K562 (cell line): Measurements from ENCODE around the gene CEBPZ. TPM values are rescaled to one million over a fixed set of nuclear protein-coding genes. Genes with fewer than 3 reads are reported as not detected.
A peak's percentile ranks its signal among the peaks of the same experiment; 100 is the strongest.

Experiments
- CXXC5 ChIP-seq: fragments of 250-450 bp; sonication (Bioruptor Pico); IDR thresholded peaks from 2 replicates; pipeline ENCODE4 v1.8.0; 2022; ENCODE audit warnings: inconsistent platforms, mild to moderate bottlenecking, moderate library complexity
- FOXK2 ChIP-seq, 2 experiments: fragments of 450-650 bp; IDR thresholded peaks in 1 of 2; conservative IDR thresholded peaks in 1 of 2; 2 replicates each; pipeline ENCODE4 v1.6.1; 2016; ENCODE audit warnings: low read depth in 2 of 2, mild to moderate bottlenecking in 1 of 2
- HDAC1 ChIP-seq, 2 experiments: fragments of 450-650 bp; IDR thresholded peaks; 2 replicates each; pipeline ENCODE4 v1.6.1; 2016 to 2017; ENCODE audit warnings: inconsistent platforms in 1 of 2, mild to moderate bottlenecking in 1 of 2, moderate library complexity in 1 of 2
- MTA1 ChIP-seq: fragments of 450-650 bp; IDR thresholded peaks from 2 replicates; pipeline ENCODE4 v1.6.1; 2017; ENCODE audit warnings: borderline replicate concordance
- MYBL2 ChIP-seq, 2 experiments: fragments of 450-650 bp in 1 of 2; sonication (generic) in 1 of 2; formaldehyde crosslinking in 1 of 2; IDR thresholded peaks; 2 replicates each; pipeline versions ENCODE4 v1.6.1 to v1.8.1; 2017 to 2022; ENCODE audit warnings: borderline replicate concordance in 1 of 2, inconsistent platforms in 1 of 2, low read depth in 1 of 2, mild to moderate bottlenecking in 1 of 2, missing genetic modification reagents in 1 of 2, moderate library complexity in 1 of 2
- MYC ChIP-seq, 2 experiments: fragments of 250-450 bp in 1 of 2; sonication (Bioruptor Pico) in 1 of 2; IDR thresholded peaks; 2 replicates each; pipeline versions ENCODE4 v1.5.1 to v1.6.1; 2012 to 2021; ENCODE audit warnings: low read depth in 2 of 2, borderline replicate concordance in 1 of 2, improper control_type of control experiment in 1 of 2, low read length in 1 of 2, mild to moderate bottlenecking in 1 of 2, moderate library complexity in 1 of 2
- NR4A1 ChIP-seq, 2 experiments: fragments of 250-450 bp in 1 of 2; fragments of 450-650 bp in 1 of 2; sonication (Bioruptor Pico) in 1 of 2; IDR thresholded peaks; 2 replicates each; pipeline versions ENCODE4 v1.4.0 to v1.6.1; 2016 to 2020; ENCODE audit warnings: mild to moderate bottlenecking in 2 of 2, missing compliant biosample characterization in 1 of 2, missing genetic modification characterization in 1 of 2, moderate library complexity in 1 of 2
- POLR2H ChIP-seq: IDR thresholded peaks from 2 replicates; pipeline ENCODE4 v1.6.1; 2016; ENCODE audit warnings: missing genetic modification characterization, low read depth, mild to moderate bottlenecking, control low read depth, missing compliant biosample characterization, moderate library complexity
- RBFOX2 ChIP-seq: fragments of 200-400 bp; formaldehyde crosslinking; IDR thresholded peaks from 2 replicates; pipeline ENCODE4 v1.6.1; 2017; ENCODE audit warnings: low read depth, mild to moderate bottlenecking, low read length, moderate library complexity
- SPI1 ChIP-seq: IDR thresholded peaks from 2 replicates; pipeline ENCODE4 v1.6.1; 2011; ENCODE audit warnings: low read depth, low read length, control low read depth, borderline replicate concordance
- SRSF9 ChIP-seq: fragments of 200-400 bp; formaldehyde crosslinking; IDR thresholded peaks from 2 replicates; pipeline ENCODE4 v1.6.1; 2017; ENCODE audit warnings: low read depth, low read length, borderline replicate concordance
- THAP7 ChIP-seq: fragments of 250-450 bp; sonication (Bioruptor Pico); IDR thresholded peaks from 2 replicates; pipeline ENCODE4 v1.5.0; 2021
- ZNF174 ChIP-seq: fragments of 250-450 bp; sonication (Bioruptor Pico); IDR thresholded peaks from 2 replicates; pipeline ENCODE4 v1.4.0; 2020; ENCODE audit warnings: mild to moderate bottlenecking
- ZNF766 ChIP-seq: fragments of 200-800 bp; sonication (Bioruptor generic); conservative IDR thresholded peaks from 2 replicates; pipeline ENCODE4 v1.6.1; 2016; ENCODE audit warnings: missing genetic modification characterization, missing compliant biosample characterization
- polyA plus RNA-seq, 8 experiments: library from polyadenylated mRNA; depleted of rRNA in 4 of 8; stranded (reverse) in 5 of 8; unstranded in 3 of 8; fragments of >200 nt; fragmentation: Nextera tagmentation in 2 of 8; fragmentation: Illumina TruSeq in 1 of 8; extraction: Ambion mirVana in 2 of 8; extraction: Trizol in 1 of 8; gene quantifications; 2 replicates each; pipeline versions ENCODE4 v1.2.1 to v1.2.3, GENCODE V29; 2011 to 2014; ENCODE audit warnings: inconsistent platforms in 1 of 8, missing spikeins in 1 of 8
- total RNA-seq, 7 experiments: library from RNA; depleted of rRNA in 6 of 7; stranded (reverse); fragments of >200 nt in 6 of 7; fragmentation: Illumina TruSeq in 2 of 7; extraction: Trizol in 2 of 7; gene quantifications; 2 replicates each; pipeline versions ENCODE4 v1.2.1 to v1.2.3, GENCODE V29; 2011 to 2021; ENCODE audit warnings: low replicate concordance in 1 of 7
- TF ChIP-seq, protein P1 (sequence below): fragments of 250-450 bp; sonication (Bioruptor Pico); IDR thresholded peaks from 2 replicates; pipeline ENCODE4 v1.6.1; 2021; ENCODE audit warnings: mild to moderate bottlenecking
- TF ChIP-seq, protein P2 (sequence below): sonication (generic); formaldehyde crosslinking; IDR thresholded peaks from 2 replicates; pipeline ENCODE4 v1.9.0; 2022; ENCODE audit warnings: mild to moderate bottlenecking, missing genetic modification reagents

The CEBPZ gene
- total and polyA plus RNA-seq, 9 of the 15 experiments (the other 6 are each of a cell fraction or from before 2014, with no cell fraction given) = 49.7 to 160 (median 82.8) TPM

DNA sequence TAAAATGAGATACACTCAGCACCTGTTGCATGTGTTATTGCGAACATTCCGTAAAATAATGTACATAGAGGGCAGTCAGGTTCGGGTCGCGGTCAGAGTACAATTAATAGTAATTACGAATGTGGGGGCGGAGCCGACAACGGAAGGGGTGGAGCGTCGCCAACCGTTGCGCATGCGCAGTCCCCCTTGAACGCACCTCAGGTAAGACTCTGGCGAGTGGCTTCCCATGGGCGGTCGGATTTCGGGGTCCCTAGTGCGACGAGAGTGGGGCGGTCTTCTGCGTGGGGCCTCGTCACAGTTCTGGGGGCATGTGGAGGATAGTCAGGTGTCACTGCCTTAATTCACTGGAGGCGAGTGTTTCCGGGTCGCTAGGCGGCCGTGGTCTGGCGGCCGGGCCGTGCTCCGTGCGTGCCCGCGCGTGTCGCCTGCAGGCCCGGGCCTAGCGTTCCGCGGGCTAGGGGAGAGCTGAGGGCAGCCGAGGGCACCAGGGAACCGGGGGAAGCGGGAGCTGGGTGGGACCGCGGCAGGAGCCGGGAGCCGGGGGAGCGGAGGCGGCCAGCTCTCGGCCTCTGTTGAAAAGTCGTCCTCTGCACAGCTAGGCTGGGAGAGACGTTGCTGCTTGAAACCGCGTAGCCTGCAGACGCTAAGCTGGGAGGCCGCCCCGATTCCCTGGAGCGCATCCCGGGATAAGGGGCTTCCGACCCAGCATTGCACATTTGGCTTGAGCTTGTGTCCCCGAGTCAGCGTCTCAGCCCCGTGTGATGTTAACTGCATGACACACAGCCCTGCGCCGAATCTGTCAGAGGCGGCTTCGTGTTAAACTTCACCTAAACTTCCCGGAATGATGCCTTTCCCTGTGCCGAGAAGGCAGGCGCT, 34.8 kb downstream of the CEBPZ start, which contains the start of gene CEBPZOS (continued):
- no peak for TF ChIP-seq THAP7 (CRISPR knock-in tag)
- peak; percentile 76 for TF ChIP-seq MYC (IDR thresholded peaks at IDR 0.05; ENCODE audit: low read depth, low read length)
- no peak for TF ChIP-seq MYC (CRISPR knock-in tag; IDR thresholded peaks at IDR 0.05; ENCODE audit: borderline replicate concordance, low read depth)
- 0 out of 2 replicates have a peak, but pooled peaks have one; percentile 40 for TF ChIP-seq ZNF766 (CRISPR knock-in tag)
- peak; percentile 91 for TF ChIP-seq MYBL2 (IDR thresholded peaks at IDR 0.05; ENCODE audit: low read depth)
- no peak for TF ChIP-seq MYBL2 (CRISPR knock-in tag; IDR thresholded peaks at IDR 0.05; ENCODE audit: borderline replicate concordance)
- TF ChIP-seq RBFOX2 = peak; percentile 93
- TF ChIP-seq SRSF9 = no peak
- TF ChIP-seq NR4A1 (CRISPR knock-in tag; IDR thresholded peaks at IDR 0.05) = 0 out of 2 replicates have a peak, but pooled peaks have one; percentile 60
- TF ChIP-seq NR4A1 (tag; IDR thresholded peaks at IDR 0.05) = no peak; the same call in 1 of the 2 replicates
- TF ChIP-seq CXXC5 (CRISPR knock-in tag) = peak; percentile 83
- TF ChIP-seq, protein P1, sequence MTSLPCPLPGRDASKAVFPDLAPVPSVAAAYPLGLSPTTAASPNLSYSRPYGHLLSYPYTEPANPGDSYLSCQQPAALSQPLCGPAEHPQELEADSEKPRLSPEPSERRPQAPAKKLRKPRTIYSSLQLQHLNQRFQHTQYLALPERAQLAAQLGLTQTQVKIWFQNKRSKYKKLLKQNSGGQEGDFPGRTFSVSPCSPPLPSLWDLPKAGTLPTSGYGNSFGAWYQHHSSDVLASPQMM (CRISPR knock-in tag) = no peak
- no peak for TF ChIP-seq ZNF174 (CRISPR knock-in tag)
- peak in 1 of 2 experiments; percentile 73; a peak in 1 of 4 replicates for TF ChIP-seq HDAC1 (IDR thresholded peaks at IDR 0.05)
- TF ChIP-seq MTA1 = no peak
- TF ChIP-seq POLR2H (tag) = peak; percentile 44; the same call in 1 of the 2 replicates
- no peak for TF ChIP-seq SPI1
- no peak for TF ChIP-seq FOXK2 (conservative IDR thresholded peaks at IDR 0.05 in 1 of 2, IDR thresholded peaks at IDR 0.05 in 1 of 2; ENCODE audit: low read depth in 2 of 2)
- TF ChIP-seq, protein P2, sequence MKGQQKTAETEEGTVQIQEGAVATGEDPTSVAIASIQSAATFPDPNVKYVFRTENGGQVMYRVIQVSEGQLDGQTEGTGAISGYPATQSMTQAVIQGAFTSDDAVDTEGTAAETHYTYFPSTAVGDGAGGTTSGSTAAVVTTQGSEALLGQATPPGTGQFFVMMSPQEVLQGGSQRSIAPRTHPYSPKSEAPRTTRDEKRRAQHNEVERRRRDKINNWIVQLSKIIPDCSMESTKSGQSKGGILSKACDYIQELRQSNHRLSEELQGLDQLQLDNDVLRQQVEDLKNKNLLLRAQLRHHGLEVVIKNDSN (CRISPR knock-in tag) = peak; percentile 37; the same call in 1 of the 2 replicates
